H1 (cell line): ENCODE results near the gene SLC22A23. TPM values are rescaled to one million over a fixed set of nuclear protein-coding genes. Genes with fewer than 3 reads are reported as not detected.

Source experiments
- CTCF ChIA-PET: fragments of 300-600 bp; sonication (Branson Sonifier 250); formaldehyde crosslinking; loops from one replicate; lab custom pipeline; 2021; ENCODE audit not compliant: partially characterized antibody; lab: Charles Lee
- POLR2A ChIA-PET: fragments of 300-600 bp; sonication (Branson Sonifier 250); formaldehyde crosslinking; loops from one replicate; lab custom pipeline; 2021; ENCODE audit warnings: inconsistent platforms; ENCODE audit not compliant: partially characterized antibody; lab: Charles Lee
- DNase-seq, 2 experiments: peaks; one replicate each; pipeline versions ENCODE4 v3.0.0 to v3.0.0-alpha.2; 2010 to 2022; ENCODE audit warnings: low spot score in 2 of 2, low read depth in 1 of 2, mixed read lengths in 1 of 2
- FAIRE-seq: peaks from 2 replicates; lab custom pipeline; 2011; peaks lifted over from hg19 to GRCh38; lab: Jason Lieb, UNC
- H2AFZ ChIP-seq: 2 replicates; pipeline ENCODE4 v1.8.1; 2012; ENCODE audit warnings: low read length, inconsistent platforms
- H2AK5ac ChIP-seq: 2 replicates; pipeline ENCODE4 v1.6.1; 2013; ENCODE audit warnings: low read depth, low read length
- H2BK120ac ChIP-seq: replicated peaks from 2 replicates; pipeline ENCODE3; 2013; ENCODE audit warnings: low read depth, low read length, inconsistent platforms
- H2BK12ac ChIP-seq: 2 replicates; pipeline ENCODE4 v1.6.1; 2013; ENCODE audit warnings: low read depth, low read length
- H2BK15ac ChIP-seq: 2 replicates; pipeline ENCODE4 v1.6.1; 2013; ENCODE audit warnings: low read length
- H2BK20ac ChIP-seq: 2 replicates; pipeline ENCODE4 v1.6.1; 2013; ENCODE audit warnings: low read length
- H2BK5ac ChIP-seq: 2 replicates; pipeline ENCODE4 v1.6.1; 2013; ENCODE audit warnings: low read depth, low read length
- H3K14ac ChIP-seq: 2 replicates; pipeline ENCODE4 v1.6.1; 2013; ENCODE audit warnings: inconsistent platforms; ENCODE audit not compliant: insufficient read length
- H3K18ac ChIP-seq: 2 replicates; pipeline ENCODE4 v1.6.1; 2013; ENCODE audit warnings: low read length; ENCODE audit errors: extremely low read depth
- H3K23ac ChIP-seq: 2 replicates; pipeline ENCODE4 v1.6.1; 2013; ENCODE audit warnings: inconsistent platforms; ENCODE audit not compliant: insufficient read length
- H3K23me2 ChIP-seq: 2 replicates; pipeline ENCODE4 v1.6.1; 2013; ENCODE audit warnings: low read depth, low read length
- H3K27ac ChIP-seq: 2 replicates; pipeline ENCODE4 v1.6.1; 2011; ENCODE audit warnings: low read depth, low read length, inconsistent platforms
- H3K27me3 ChIP-seq, 4 experiments: replicated peaks in 1 of 4; 1 replicate in 1 of 4; 2 replicates in 3 of 4; pipeline versions ENCODE4 v1.6.1 to v1.8.1; 2011 to 2013; ENCODE audit warnings: low read length in 3 of 4, mild to moderate bottlenecking in 3 of 4, inconsistent platforms in 2 of 4, mixed read lengths in 2 of 4, moderate library complexity in 1 of 4; ENCODE audit not compliant: control insufficient read depth in 3 of 4, insufficient read depth in 3 of 4; ENCODE audit errors: extremely low read depth in 1 of 4
- H3K36me3 ChIP-seq, 4 experiments: 2 replicates each; pipeline versions ENCODE4 v1.6.1 to v1.8.1; 2011 to 2013; ENCODE audit warnings: mild to moderate bottlenecking in 4 of 4, low read length in 3 of 4, moderate library complexity in 2 of 4, control low read depth in 1 of 4, inconsistent platforms in 1 of 4; ENCODE audit not compliant: insufficient read depth in 4 of 4, control insufficient read depth in 2 of 4
- H3K4ac ChIP-seq: replicated peaks from 2 replicates; pipeline ENCODE3; 2013; ENCODE audit warnings: low read length, low read depth, mixed read lengths, inconsistent platforms; ENCODE audit not compliant: insufficient read length
- H3K4me1 ChIP-seq, 4 experiments: replicated peaks in 1 of 4; 1 replicate in 1 of 4; 2 replicates in 3 of 4; pipeline versions ENCODE4 v1.6.1 to v1.8.1; 2011 to 2013; ENCODE audit warnings: low read length in 3 of 4, inconsistent platforms in 2 of 4, mixed read lengths in 1 of 4; ENCODE audit not compliant: insufficient read depth in 4 of 4, control insufficient read depth in 3 of 4
- H3K4me2 ChIP-seq, 2 experiments: 2 replicates each; pipeline versions ENCODE4 v1.6.1 to v1.8.1; 2011 to 2013; ENCODE audit warnings: low read depth in 2 of 2, low read length in 2 of 2, control low read depth in 1 of 2, inconsistent platforms in 1 of 2, mild to moderate bottlenecking in 1 of 2; ENCODE audit not compliant: insufficient read depth in 1 of 2
- H3K4me3 ChIP-seq, 4 experiments: fragments of 200-600, 300-600 bp in 1 of 4; sonication (generic), shearing (Covaris generic), sonication (Bioruptor Twin) in 1 of 4; 2 replicates each; pipeline versions ENCODE4 v1.5.1 to v1.8.1; 2011 to 2016; ENCODE audit warnings: low read length in 4 of 4, low read depth in 3 of 4, control low read depth in 2 of 4, inconsistent platforms in 2 of 4, mild to moderate bottlenecking in 2 of 4, mixed read lengths in 1 of 4, moderate library complexity in 1 of 4; ENCODE audit not compliant: insufficient read depth in 2 of 4; ENCODE audit errors: extremely low read depth in 1 of 4
- H3K56ac ChIP-seq: replicated peaks from 2 replicates; pipeline ENCODE3; 2013; ENCODE audit warnings: low read depth, mild to moderate bottlenecking, mixed read lengths, low read length, inconsistent platforms; ENCODE audit not compliant: insufficient read length
- H3K79me1 ChIP-seq: 2 replicates; pipeline ENCODE4 v1.6.1; 2013; ENCODE audit warnings: low read depth, low read length, control low read depth
- H3K79me2 ChIP-seq, 2 experiments: 2 replicates each; pipeline versions ENCODE4 v1.6.1 to v1.8.1; 2012 to 2013; ENCODE audit warnings: low read length in 2 of 2, mild to moderate bottlenecking in 2 of 2, inconsistent platforms in 1 of 2; ENCODE audit not compliant: insufficient read depth in 2 of 2, control insufficient read depth in 1 of 2
- H3K9ac ChIP-seq, 4 experiments: replicated peaks in 1 of 4; 1 replicate in 1 of 4; 2 replicates in 3 of 4; pipeline versions ENCODE4 v1.6.1 to v1.8.1; 2011 to 2013; ENCODE audit warnings: low read depth in 3 of 4, low read length in 3 of 4, control low read depth in 2 of 4, mild to moderate bottlenecking in 2 of 4, moderate library complexity in 2 of 4, inconsistent platforms in 1 of 4; ENCODE audit errors: extremely low read depth in 1 of 4
- H3K9me3 ChIP-seq, 2 experiments: 2 replicates each; pipeline versions ENCODE4 v1.6.1 to v1.8.1; 2012 to 2013; ENCODE audit warnings: mild to moderate bottlenecking in 2 of 2, moderate library complexity in 2 of 2, control low read depth in 1 of 2, inconsistent platforms in 1 of 2, low read depth in 1 of 2, low read length in 1 of 2, mixed read lengths in 1 of 2; ENCODE audit not compliant: insufficient read depth in 2 of 2
- H4K20me1 ChIP-seq, 2 experiments: replicated peaks in 1 of 2; 2 replicates each; pipeline versions ENCODE3 to v1.8.1; 2011 to 2013; ENCODE audit warnings: inconsistent platforms in 2 of 2, low read length in 2 of 2, mild to moderate bottlenecking in 1 of 2; ENCODE audit not compliant: insufficient read depth in 2 of 2, control insufficient read depth in 1 of 2
- H4K5ac ChIP-seq: 2 replicates; pipeline ENCODE4 v1.6.1; 2013; ENCODE audit warnings: low read length, low read depth, mixed read lengths, inconsistent platforms; ENCODE audit not compliant: insufficient read length
- H4K8ac ChIP-seq: 2 replicates; pipeline ENCODE4 v1.8.0; 2013; ENCODE audit warnings: mild to moderate bottlenecking, moderate library complexity, low read length, inconsistent platforms; ENCODE audit not compliant: insufficient read depth; ENCODE audit errors: extremely low read depth
- H4K91ac ChIP-seq: replicated peaks from 2 replicates; pipeline ENCODE3; 2013; ENCODE audit warnings: low read length, mixed read lengths, inconsistent platforms; ENCODE audit not compliant: insufficient read length
- BRCA1 ChIP-seq: IDR thresholded peaks from 2 replicates; pipeline ENCODE4 v1.6.1; 2012; ENCODE audit warnings: low read depth, low read length, improper control_type of control experiment
- CTBP2 ChIP-seq: IDR thresholded peaks from 2 replicates; pipeline ENCODE4 v1.7.0; 2011; ENCODE audit warnings: borderline replicate concordance, mild to moderate bottlenecking, moderate library complexity, mixed read lengths, low read length; ENCODE audit not compliant: insufficient read depth, insufficient read length
- MAFK ChIP-seq: IDR thresholded peaks from 2 replicates; pipeline ENCODE4 v1.6.1; 2012; ENCODE audit warnings: low read depth, mild to moderate bottlenecking, improper control_type of control experiment, low read length
- PHF8 ChIP-seq: fragments of 200-600 bp; sonication (generic); conservative IDR thresholded peaks from 2 replicates; pipeline ENCODE4 v1.7.1; 2012; ENCODE audit warnings: low read depth, mild to moderate bottlenecking, inconsistent platforms, low read length, moderate library complexity
- POU5F1 ChIP-seq: IDR thresholded peaks from 2 replicates; pipeline ENCODE4 v1.6.1; 2011; ENCODE audit warnings: low read depth, mild to moderate bottlenecking, low read length, moderate library complexity
- RAD21 ChIP-seq, 2 experiments: IDR thresholded peaks in 1 of 2; conservative IDR thresholded peaks in 1 of 2; 2 replicates each; pipeline ENCODE4 v1.6.1; 2011; ENCODE audit warnings: low read depth in 2 of 2, low read length in 2 of 2, improper control_type of control experiment in 1 of 2, inconsistent platforms in 1 of 2, mild to moderate bottlenecking in 1 of 2, moderate library complexity in 1 of 2
- SP1 ChIP-seq: IDR thresholded peaks from 2 replicates; pipeline ENCODE4 v1.6.1; 2011; ENCODE audit warnings: low read depth, low read length
- SP4 ChIP-seq: IDR thresholded peaks from 2 replicates; pipeline ENCODE4 v1.6.1; 2012; ENCODE audit warnings: low read length, inconsistent platforms
- SRF ChIP-seq: IDR thresholded peaks from 2 replicates; pipeline ENCODE4 v1.6.1; 2011; ENCODE audit warnings: mild to moderate bottlenecking, low read depth, low read length, moderate library complexity
- SUZ12 ChIP-seq: fragments of 200-600 bp; sonication (generic); IDR thresholded peaks from 2 replicates; pipeline ENCODE4 v1.6.1; 2012; ENCODE audit warnings: mild to moderate bottlenecking, inconsistent platforms, low read length, moderate library complexity, mixed read lengths
- TAF7 ChIP-seq: optimal IDR thresholded peaks from 2 replicates; pipeline ENCODE3; 2011; ENCODE audit warnings: low read depth, mild to moderate bottlenecking, inconsistent platforms, low read length, moderate library complexity, borderline replicate concordance
- WGBS, 2 experiments: shearing (Covaris generic) in 1 of 2; methylation state at CpG; one replicate each; pipeline versions ENCODE4 v1.1.6 to v1.1.7; 2013 to 2015; ENCODE audit warnings: low lambda C conversion rate in 2 of 2, mixed read lengths in 2 of 2, inconsistent platforms in 1 of 2, low coverage in 1 of 2, missing lambda C conversion rate in 1 of 2; ENCODE audit not compliant: insufficient replicate concordance in 2 of 2, insufficient coverage in 1 of 2, insufficient read length in 1 of 2; ENCODE audit errors: extremely low coverage in 1 of 2, missing lambda C conversion rate in 1 of 2; 5-methylcytosine and 5-hydroxymethylcytosine counted together
- polyA plus RNA-seq, 7 experiments: library from polyadenylated mRNA; depleted of rRNA in 3 of 7; stranded (reverse) in 5 of 7; unstranded in 2 of 7; fragments of >200 nt in 5 of 7; fragments of 200-250 nt in 2 of 7; gene quantifications; 1 replicate in 5 of 7; 2 replicates in 1 of 7; 4 replicates in 1 of 7; pipeline versions ENCODE4 v1.2.1 to v1.2.3, GENCODE V29; 2011 to 2013; ENCODE audit warnings: missing spikeins in 2 of 7, mixed read lengths in 2 of 7
- total RNA-seq: library from RNA; stranded (reverse); fragmentation: NEBNext Ultra II Directional; extraction: Animal tissue kit (Norgen Biotek cat#: 25700); gene quantifications from 2 replicates; pipeline ENCODE4 v1.2.1, GENCODE V29; 2021
- TF ChIP-seq, protein P1 (sequence below): IDR thresholded peaks from 2 replicates; pipeline ENCODE4 v1.6.1; 2011; ENCODE audit warnings: low read length, improper control_type of control experiment

Gene SLC22A23
- total and polyA plus RNA-seq, 2 of the 8 experiments (the other 6 are each of a cell fraction or from before 2014, with no cell fraction given) = 9.9 to 38.4 TPM

GRCh38 chr6:3270258-3270657 is 186.6 kb downstream of the SLC22A23 start:
- H3K56ac ChIP-seq = no peak overlapping the region
- no peaks in the 10 kb centered on the region for H3K27me3 ChIP-seq
- no peak overlapping the region for H2BK12ac ChIP-seq
- no peak overlapping the region for H2BK20ac ChIP-seq
- peaks cover 0 to 21% of the 10 kb centered on the region in 2 experiments; a peak in 1 of 4 replicates for H3K79me2 ChIP-seq
- peaks cover 2 to 53% (median 17%) of the 10 kb centered on the region in 4 experiments; a peak in 5 of 8 replicates for H3K36me3 ChIP-seq
- FAIRE-seq (no peak), DNase-seq (no peak)
- H2AFZ ChIP-seq = no peak overlapping the region
- no peak overlapping the region for H4K8ac ChIP-seq
- no peak overlapping the region for H4K91ac ChIP-seq
- peaks cover 6 to 26% of the 10 kb centered on the region in 2 experiments for H4K20me1 ChIP-seq
- H3K23ac ChIP-seq = no peak overlapping the region
- H3K4me3 ChIP-seq = no peak overlapping the region
- CTCF ChIA-PET = interaction anchor here (1.0 to 1.3 kb wide), 3 partner anchors 11 to 455 kb away, joined by 4 read pairs; no protein-coding TSS in a partner anchor
- no peak overlapping the region for H2BK120ac ChIP-seq
- H3K18ac ChIP-seq = no peak overlapping the region
- 93% methylated on average over 11 of the region's 15 CpGs; no CpG with 5 or more reads in 1 of the 2 experiments for WGBS, 2 experiments
- H3K9ac ChIP-seq = no peak overlapping the region
- no peak overlapping the region for H4K5ac ChIP-seq
- H2BK5ac ChIP-seq = no peak overlapping the region
- no peak overlapping the region for H2AK5ac ChIP-seq
- POLR2A ChIA-PET = no interaction called here
- no peaks in the 10 kb centered on the region for H3K9me3 ChIP-seq
- H3K23me2 ChIP-seq = no peaks in the 10 kb centered on the region
- H2BK15ac ChIP-seq = no peak overlapping the region
- H3K79me1 ChIP-seq = peaks cover 8% of the 10 kb centered on the region
- H3K4me1 ChIP-seq = no peaks in the 10 kb centered on the region; a peak in 1 of 7 replicates
- H3K4ac ChIP-seq = no peak overlapping the region
- no peak overlapping the region for H3K4me2 ChIP-seq
- no peak overlapping the region for H3K27ac ChIP-seq
- H3K14ac ChIP-seq = no peak overlapping the region
- TF ChIP-seq POU5F1 (no peak), PHF8 (no peak), RAD21 (IDR thresholded peaks at IDR 0.05 in 1 of 2, conservative IDR thresholded peaks at IDR 0.05 in 1 of 2; ENCODE audit: low read depth in 2 of 2, low read length in 2 of 2) (no peak), SP1 (no peak), SRF (no peak), CTBP2 (no peak), TAF7 (no peak), MAFK (no peak), SUZ12 (no peak), SP4 (no peak), BRCA1 (no peak)
- TF ChIP-seq, protein P1, sequence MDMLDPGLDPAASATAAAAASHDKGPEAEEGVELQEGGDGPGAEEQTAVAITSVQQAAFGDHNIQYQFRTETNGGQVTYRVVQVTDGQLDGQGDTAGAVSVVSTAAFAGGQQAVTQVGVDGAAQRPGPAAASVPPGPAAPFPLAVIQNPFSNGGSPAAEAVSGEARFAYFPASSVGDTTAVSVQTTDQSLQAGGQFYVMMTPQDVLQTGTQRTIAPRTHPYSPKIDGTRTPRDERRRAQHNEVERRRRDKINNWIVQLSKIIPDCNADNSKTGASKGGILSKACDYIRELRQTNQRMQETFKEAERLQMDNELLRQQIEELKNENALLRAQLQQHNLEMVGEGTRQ = no peak
